GM10248 (cell line): ENCODE data around the gene EEF1AKMT1.

Experiments used
- CTCF ChIA-PET: fragments of 300-600 bp; sonication (Branson Sonifier 250); formaldehyde crosslinking; extraction: SDS; loops from one replicate; lab custom pipeline; 2021; ENCODE audit warnings: antibody characterized with exemption; lab: Yijun Ruan, JAX
- POLR2A ChIA-PET: fragments of 350-650 bp; sonication (Branson Sonifier 250); formaldehyde crosslinking; extraction: SDS; loops from one replicate; lab custom pipeline; 2020; ENCODE audit warnings: antibody characterized with exemption; lab: Yijun Ruan, JAX
- DNase-seq: peaks from one replicate; pipeline ENCODE4 v3.0.0; 2012; ENCODE audit errors: extremely low spot score
- TF ChIP-seq, protein P1 (sequence below): IDR thresholded peaks from 2 replicates; pipeline ENCODE4 v1.5.1; 2012; ENCODE audit warnings: mild to moderate bottlenecking, low read depth; ENCODE audit errors: extremely low read depth, missing control alignments, control extremely low read depth

The EEF1AKMT1 gene

DNA sequence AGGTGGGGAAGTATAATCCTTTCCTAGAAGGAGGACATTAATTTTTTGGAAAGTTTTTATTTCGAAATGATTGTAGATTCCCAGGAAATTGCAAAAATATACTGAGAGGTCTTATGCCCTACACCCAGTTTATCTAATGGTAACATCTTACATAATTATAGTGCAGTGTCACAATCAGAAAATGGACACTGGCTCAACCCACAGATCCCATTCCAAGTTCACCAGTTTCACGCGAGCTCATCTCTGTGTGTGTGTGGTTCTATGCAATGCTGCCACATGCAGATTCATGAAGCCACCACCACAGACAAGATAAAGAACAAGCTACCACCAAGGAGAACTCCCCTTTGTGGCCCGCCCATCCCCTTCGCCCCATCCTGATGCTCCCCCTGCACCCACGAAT, 45.9 kb downstream of the EEF1AKMT1 start:
- CTCF ChIA-PET: interaction anchor here (1.0 kb wide), 1 partner anchor 11 kb away, joined by 3 read pairs; no protein-coding TSS in a partner anchor
- TF ChIP-seq, protein P1, sequence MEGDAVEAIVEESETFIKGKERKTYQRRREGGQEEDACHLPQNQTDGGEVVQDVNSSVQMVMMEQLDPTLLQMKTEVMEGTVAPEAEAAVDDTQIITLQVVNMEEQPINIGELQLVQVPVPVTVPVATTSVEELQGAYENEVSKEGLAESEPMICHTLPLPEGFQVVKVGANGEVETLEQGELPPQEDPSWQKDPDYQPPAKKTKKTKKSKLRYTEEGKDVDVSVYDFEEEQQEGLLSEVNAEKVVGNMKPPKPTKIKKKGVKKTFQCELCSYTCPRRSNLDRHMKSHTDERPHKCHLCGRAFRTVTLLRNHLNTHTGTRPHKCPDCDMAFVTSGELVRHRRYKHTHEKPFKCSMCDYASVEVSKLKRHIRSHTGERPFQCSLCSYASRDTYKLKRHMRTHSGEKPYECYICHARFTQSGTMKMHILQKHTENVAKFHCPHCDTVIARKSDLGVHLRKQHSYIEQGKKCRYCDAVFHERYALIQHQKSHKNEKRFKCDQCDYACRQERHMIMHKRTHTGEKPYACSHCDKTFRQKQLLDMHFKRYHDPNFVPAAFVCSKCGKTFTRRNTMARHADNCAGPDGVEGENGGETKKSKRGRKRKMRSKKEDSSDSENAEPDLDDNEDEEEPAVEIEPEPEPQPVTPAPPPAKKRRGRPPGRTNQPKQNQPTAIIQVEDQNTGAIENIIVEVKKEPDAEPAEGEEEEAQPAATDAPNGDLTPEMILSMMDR: no peak
- no peak for DNase-seq
- POLR2A ChIA-PET: no interaction called here

DNA sequence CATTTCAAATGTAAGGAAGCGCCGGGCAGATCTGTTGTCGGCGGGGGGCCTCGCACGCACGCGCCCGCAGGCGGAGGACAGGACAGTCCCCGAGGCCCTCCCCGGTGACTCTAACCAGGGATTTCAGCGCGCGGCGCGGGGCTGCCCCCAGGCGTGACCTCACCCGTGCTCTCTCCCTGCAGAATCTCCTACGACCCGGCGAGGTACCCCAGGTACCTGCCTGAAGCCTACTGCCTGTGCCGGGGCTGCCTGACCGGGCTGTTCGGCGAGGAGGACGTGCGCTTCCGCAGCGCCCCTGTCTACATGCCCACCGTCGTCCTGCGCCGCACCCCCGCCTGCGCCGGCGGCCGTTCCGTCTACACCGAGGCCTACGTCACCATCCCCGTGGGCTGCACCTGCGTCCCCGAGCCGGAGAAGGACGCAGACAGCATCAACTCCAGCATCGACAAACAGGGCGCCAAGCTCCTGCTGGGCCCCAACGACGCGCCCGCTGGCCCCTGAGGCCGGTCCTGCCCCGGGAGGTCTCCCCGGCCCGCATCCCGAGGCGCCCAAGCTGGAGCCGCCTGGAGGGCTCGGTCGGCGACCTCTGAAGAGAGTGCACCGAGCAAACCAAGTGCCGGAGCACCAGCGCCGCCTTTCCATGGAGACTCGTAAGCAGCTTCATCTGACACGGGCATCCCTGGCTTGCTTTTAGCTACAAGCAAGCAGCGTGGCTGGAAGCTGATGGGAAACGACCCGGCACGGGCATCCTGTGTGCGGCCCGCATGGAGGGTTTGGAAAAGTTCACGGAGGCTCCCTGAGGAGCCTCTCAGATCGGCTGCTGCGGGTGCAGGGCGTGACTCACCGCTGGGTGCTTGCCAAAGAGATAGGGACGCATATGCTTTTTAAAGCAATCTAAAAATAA, 52.1 kb downstream of the EEF1AKMT1 start:
- TF ChIP-seq, protein P1: no peak
- CTCF ChIA-PET: interaction anchor here (1.1 to 3.1 kb wide), 5 partner anchors 8 to 254 kb away, joined by 3 to 15 read pairs (median 3); no protein-coding TSS in a partner anchor
- DNase-seq: no peak
- POLR2A ChIA-PET: no interaction called here

DNA sequence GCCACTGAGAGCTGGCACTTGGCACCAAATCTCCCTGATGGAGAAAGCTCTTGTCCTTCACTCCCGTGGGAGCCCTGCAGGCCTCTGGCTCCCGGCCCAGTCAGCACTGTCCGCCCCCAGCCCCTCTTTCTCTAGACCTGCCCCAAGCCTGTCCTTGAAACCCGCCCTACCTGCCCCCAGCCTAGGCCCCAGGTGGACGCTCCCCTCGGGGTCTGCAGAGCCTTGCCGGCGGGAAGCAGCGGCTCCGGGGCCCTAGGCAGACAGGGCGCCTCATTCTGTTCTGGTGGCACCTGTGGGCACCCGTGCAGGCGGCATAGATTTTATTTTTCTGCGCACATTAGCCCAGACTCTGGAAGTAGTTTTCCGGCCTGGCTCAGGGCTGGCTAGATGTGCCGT, 52.7 kb downstream of the EEF1AKMT1 start:
- TF ChIP-seq, protein P1: no peak
- ChIA-PET CTCF (interaction anchor here (3.1 kb wide), 1 partner anchor 10 kb away, joined by 15 read pairs; no protein-coding TSS in a partner anchor), POLR2A (no interaction called here)
- DNase-seq: no peak

DNA sequence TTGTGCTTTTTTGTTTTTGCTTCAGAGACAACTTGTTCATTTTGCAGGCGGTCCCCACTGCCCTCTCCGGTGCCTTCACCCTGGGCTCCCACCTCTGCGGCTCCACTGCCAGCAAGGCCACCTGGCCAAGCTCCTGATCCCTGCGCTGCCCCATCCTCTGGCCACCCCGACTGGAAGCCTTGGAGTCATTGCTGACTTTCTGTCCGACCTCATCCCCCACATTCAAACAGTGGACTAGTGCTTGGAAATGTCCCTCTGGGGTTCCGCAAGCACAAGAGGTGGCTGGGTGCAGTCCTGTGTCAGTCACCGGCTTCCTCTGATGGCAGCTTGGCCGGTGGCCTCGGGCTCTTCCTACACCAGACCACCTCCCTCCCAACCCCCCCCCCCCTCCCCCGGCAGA, 53.3 kb downstream of the EEF1AKMT1 start:
- ChIA-PET POLR2A (no interaction called here), CTCF (interaction anchor here (3.1 kb wide), 1 partner anchor 10 kb away, joined by 15 read pairs; no protein-coding TSS in a partner anchor)
- TF ChIP-seq, protein P1: no peak
- DNase-seq: no peak

DNA sequence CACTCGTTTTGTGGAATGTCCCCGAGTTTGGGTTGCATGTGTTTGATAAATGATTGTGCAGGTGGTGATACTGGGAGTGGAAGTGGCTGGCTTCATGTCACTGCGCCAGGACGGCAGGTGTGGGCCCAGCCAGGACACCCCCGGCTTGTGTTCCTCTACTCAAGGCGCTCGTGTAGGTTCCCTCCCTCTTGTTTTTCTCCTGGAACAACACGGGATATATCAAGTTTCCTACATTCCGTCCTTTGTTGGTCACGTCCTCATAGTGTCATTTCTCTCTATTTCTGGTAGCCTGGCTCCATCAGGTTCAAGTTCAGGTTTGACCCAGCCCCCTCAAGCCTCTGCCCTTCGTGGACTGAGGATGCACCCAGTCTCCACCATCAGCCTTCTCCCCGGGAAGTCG, 54.0 kb downstream of the EEF1AKMT1 start:
- TF ChIP-seq, protein P1: no peak
- CTCF ChIA-PET: no interaction called here
- POLR2A ChIA-PET: no interaction called here
- no peak for DNase-seq

DNA sequence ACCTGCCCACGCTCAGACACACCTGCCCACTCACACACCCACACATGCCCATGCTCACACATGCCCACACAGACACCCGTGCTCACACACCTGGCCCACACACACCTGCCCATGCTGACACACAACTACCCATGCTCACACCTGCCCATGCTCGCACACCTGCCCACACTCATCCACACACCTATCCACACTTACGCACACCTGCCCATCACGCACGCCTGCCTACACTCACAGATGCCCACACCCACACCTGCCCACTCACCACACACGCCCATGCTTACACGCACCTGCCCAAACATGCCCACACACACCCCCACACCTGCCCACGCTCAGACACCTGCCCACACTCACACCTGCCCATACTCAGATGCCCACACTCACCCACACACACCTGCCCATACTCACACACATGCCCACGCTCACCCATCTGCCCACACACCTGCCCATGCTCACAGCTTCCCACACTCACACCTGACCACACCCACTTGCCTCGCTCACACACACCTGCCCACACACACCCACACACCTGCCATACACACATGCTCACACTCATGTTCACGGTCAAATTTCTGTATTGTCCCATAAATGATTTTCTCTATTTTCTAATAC, 54.7 kb downstream of the EEF1AKMT1 start:
- POLR2A ChIA-PET: no interaction called here
- CTCF ChIA-PET: no interaction called here
- TF ChIP-seq, protein P1: no peak
- no peak for DNase-seq
